ENCODE data around the gene NCSTN. TPM values are rescaled to one million over a fixed set of nuclear protein-coding genes. Genes with fewer than 3 reads are reported as not detected.
A peak's percentile ranks its signal among the peaks of the same experiment; 100 is the strongest.

NCSTN gene
- total RNA-seq, 6 donors from 2014 or later = 55.9 to 116 (median 70.8) TPM

DNA sequence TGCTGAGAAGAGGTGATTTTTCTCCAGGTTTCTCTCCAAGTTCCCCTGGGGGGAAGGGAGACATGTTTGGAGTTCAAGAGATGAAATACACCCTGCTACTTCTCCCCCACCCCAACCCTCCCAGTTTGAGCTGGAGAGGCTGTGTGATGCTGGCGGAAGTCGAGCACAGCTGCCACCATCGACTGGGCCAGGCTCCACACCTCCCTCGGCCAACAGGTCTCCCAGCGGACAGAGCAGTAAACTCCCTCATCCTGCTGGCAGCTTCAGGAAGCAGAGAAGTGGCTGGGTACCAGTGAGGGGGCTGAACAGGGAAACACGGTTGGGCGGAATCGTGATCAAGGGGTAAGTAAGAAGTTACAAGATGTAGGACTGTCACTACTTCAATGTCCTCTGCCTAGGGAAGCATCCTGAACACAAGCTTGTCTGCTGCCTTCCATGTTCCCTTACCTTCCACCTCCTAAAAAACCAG is 17.1 kb downstream of the NCSTN start:
- TF ChIP-seq POLR2A (IDR thresholded peaks at IDR 0.05) = no peak
- no peak for TF ChIP-seq POLR2AphosphoS5 (IDR thresholded peaks at IDR 0.05)
- TF ChIP-seq, protein P1, sequence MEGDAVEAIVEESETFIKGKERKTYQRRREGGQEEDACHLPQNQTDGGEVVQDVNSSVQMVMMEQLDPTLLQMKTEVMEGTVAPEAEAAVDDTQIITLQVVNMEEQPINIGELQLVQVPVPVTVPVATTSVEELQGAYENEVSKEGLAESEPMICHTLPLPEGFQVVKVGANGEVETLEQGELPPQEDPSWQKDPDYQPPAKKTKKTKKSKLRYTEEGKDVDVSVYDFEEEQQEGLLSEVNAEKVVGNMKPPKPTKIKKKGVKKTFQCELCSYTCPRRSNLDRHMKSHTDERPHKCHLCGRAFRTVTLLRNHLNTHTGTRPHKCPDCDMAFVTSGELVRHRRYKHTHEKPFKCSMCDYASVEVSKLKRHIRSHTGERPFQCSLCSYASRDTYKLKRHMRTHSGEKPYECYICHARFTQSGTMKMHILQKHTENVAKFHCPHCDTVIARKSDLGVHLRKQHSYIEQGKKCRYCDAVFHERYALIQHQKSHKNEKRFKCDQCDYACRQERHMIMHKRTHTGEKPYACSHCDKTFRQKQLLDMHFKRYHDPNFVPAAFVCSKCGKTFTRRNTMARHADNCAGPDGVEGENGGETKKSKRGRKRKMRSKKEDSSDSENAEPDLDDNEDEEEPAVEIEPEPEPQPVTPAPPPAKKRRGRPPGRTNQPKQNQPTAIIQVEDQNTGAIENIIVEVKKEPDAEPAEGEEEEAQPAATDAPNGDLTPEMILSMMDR (IDR thresholded peaks at IDR 0.05) = no peak
- Histone ChIP-seq H3K27me3 (no peaks in the 10 kb centered on the region), H3K4me3 (no peak overlapping the region), H3K36me3 (peaks cover 29 to 53% (median 47%) of the 10 kb centered on the region in 4 donors), H3K4me1 (no peaks in the 10 kb centered on the region), H3K27ac (no peak overlapping the region), H3K9me3 (no peaks in the 10 kb centered on the region)
- ATAC-seq (ENCODE audit: low FRiP score in 2 of 2) (no peak), DNase-seq (no peak)
- WGBS, 2 donors = 81% methylated on average over 8 of the region's 8 CpGs

DNA sequence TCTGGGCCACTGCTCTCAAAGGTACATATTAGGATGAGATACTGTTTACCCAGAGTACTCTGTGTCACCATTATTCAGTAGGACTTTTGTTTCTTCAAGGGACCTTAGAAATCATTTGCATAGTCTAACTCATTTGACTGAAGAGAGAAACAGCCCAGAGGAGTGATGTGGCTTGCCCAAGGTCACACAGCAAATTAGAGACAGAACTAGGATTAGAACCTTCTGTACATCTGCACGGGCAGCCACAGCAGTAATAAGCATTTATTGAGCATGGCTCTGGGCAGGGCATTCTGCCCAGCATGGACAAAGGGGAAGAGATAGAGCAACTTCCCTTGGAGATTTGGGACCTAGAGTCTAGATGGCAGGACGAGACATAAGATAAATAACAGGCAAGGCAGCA is 18.0 kb downstream of the NCSTN start:
- H3K9me3 ChIP-seq = no peaks in the 10 kb centered on the region
- H3K27me3 ChIP-seq = no peaks in the 10 kb centered on the region
- 80 to 86% methylated on average over 2 of the region's 2 CpGs for WGBS, 2 donors
- H3K4me3 ChIP-seq = no peak overlapping the region
- H3K36me3 ChIP-seq = peaks cover 20 to 44% (median 38%) of the 10 kb centered on the region in 4 donors
- no peak for ATAC-seq (ENCODE audit: low FRiP score in 2 of 2)
- H3K4me1 ChIP-seq = no peaks in the 10 kb centered on the region
- DNase-seq = no peak
- TF ChIP-seq EP300 (IDR thresholded peaks at IDR 0.05) (no peak), POLR2A (IDR thresholded peaks at IDR 0.05) (no peak), POLR2AphosphoS5 (IDR thresholded peaks at IDR 0.05) (no peak)
- TF ChIP-seq, protein P1 (IDR thresholded peaks at IDR 0.05) = no peak
- H3K27ac ChIP-seq = no peak overlapping the region

DNA sequence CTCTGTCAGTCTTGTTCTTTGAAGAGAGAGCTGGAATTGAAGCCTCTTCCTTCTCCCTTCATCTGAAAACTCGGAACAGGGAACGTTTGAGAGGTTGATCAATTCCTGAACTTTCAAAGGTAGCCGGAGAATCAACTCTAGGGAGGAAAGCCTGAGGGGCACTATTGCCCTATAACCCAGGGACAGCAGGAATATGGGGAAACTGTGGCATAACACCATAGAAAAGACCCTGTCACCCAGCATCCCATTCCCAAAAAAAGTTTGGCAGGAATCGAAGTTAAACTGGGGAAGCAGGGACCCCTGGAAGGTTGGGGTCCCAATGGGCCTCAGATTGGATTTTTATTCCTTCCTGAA is 18.6 kb downstream of the NCSTN start:
- no peaks in the 10 kb centered on the region for H3K9me3 ChIP-seq
- peaks cover 14 to 38% (median 32%) of the 10 kb centered on the region in 4 donors for H3K36me3 ChIP-seq
- TF ChIP-seq EP300 (IDR thresholded peaks at IDR 0.05) (no peak), POLR2AphosphoS5 (IDR thresholded peaks at IDR 0.05) (no peak), POLR2A (IDR thresholded peaks at IDR 0.05) (no peak)
- TF ChIP-seq, protein P1 (IDR thresholded peaks at IDR 0.05) = no peak
- H3K4me3 ChIP-seq = no peak overlapping the region
- no peaks in the 10 kb centered on the region for H3K4me1 ChIP-seq
- H3K27ac ChIP-seq = no peak overlapping the region
- DNase-seq (no peak), ATAC-seq (ENCODE audit: low FRiP score in 2 of 2) (no peak)
- H3K27me3 ChIP-seq = no peaks in the 10 kb centered on the region
- WGBS, 2 donors = 79 to 90% methylated on average over 4 of the region's 4 CpGs

DNA sequence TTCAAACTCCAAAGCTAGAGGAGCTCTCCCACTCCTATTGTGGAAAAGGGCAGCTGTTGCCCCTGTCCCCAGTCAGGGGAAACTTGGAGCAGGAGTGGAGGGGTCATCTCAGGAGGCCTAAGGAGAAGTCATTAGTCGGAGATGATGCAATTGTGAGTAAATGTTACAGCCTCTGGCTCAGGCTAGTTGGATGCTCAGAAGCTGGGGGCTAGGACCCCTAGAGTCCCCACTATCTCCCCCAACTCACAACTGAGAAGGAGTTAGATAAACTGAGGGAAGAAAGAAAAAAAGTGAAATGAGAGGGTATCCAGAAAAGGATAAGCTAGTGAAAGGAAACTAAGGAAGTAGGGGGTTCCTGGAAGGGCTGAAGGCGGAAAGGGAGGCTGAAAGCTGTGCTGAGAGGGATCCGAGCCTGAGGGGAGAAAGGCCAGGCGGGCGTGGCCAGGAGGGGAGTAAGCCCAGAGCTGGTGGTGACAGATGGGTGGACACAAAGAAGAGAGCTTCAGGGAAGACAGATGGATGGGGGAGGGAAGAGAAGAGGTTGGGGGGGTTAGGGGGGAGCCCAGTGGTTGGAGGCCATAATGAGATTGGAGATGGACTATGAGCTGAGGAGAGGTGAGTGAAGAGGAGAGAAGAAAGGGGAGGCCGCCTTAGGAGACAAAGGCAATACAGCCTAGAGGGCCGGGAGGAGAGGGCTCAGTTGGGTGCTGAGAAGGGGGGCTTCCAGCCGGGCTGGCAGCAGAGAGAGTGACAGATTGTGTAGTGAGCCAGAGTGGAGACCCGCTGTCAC is 19.2 kb downstream of the NCSTN start:
- H3K36me3 ChIP-seq = peaks cover 11 to 32% (median 26%) of the 10 kb centered on the region in 4 donors
- DNase-seq (peak in 1 of 2 donors; percentile 17), ATAC-seq (ENCODE audit: low FRiP score in 2 of 2) (no peak)
- H3K27me3 ChIP-seq = no peaks in the 10 kb centered on the region
- TF ChIP-seq POLR2A (IDR thresholded peaks at IDR 0.05) = no peak
- no peak for TF ChIP-seq EP300 (IDR thresholded peaks at IDR 0.05)
- TF ChIP-seq, protein P1 (IDR thresholded peaks at IDR 0.05) = no peak
- TF ChIP-seq POLR2AphosphoS5 (IDR thresholded peaks at IDR 0.05) = no peak
- no peak overlapping the region for H3K4me3 ChIP-seq
- H3K4me1 ChIP-seq = no peaks in the 10 kb centered on the region
- no peaks in the 10 kb centered on the region for H3K9me3 ChIP-seq
- WGBS, 2 donors = 74 to 80% methylated on average over 9 of the region's 9 CpGs
- no peak overlapping the region for H3K27ac ChIP-seq

DNA sequence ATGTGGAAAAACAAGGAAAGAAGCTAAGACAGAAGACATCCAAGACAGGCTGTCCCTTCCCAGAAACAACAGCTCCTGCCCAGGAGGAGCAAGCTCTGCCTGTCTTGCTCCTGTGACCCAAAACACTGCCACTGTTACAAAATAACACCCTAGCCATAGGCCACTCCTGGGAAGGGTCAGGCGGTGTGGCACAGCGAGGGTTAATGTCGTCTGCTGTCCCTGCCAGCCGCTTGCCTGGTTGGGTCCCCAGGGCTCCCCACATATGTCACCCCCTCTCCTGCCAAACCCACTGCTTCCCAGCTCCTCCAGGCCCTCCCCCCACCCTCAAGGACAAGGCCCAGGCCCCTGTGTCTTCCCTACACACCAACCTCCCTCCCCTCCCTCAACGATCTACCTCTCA is 19.8 kb downstream of the NCSTN start:
- Histone ChIP-seq H3K4me3 (no peak overlapping the region), H3K27me3 (no peaks in the 10 kb centered on the region), H3K9me3 (no peaks in the 10 kb centered on the region), H3K4me1 (no peaks in the 10 kb centered on the region), H3K36me3 (peaks cover 5 to 26% (median 20%) of the 10 kb centered on the region in 4 donors), H3K27ac (no peak overlapping the region)
- TF ChIP-seq POLR2A (IDR thresholded peaks at IDR 0.05) = no peak
- TF ChIP-seq, protein P1 (IDR thresholded peaks at IDR 0.05) = no peak
- no peak for TF ChIP-seq EP300 (IDR thresholded peaks at IDR 0.05)
- ATAC-seq (ENCODE audit: low FRiP score in 2 of 2) (no peak), DNase-seq (no peak)
- 52% methylated on average over 5 of the region's 5 CpGs for WGBS, 2 donors

Measured in upper lobe of left lung (tissue), 6 donors.